HUES48 (cell line): Measurements from ENCODE around the gene ME3.

Source experiments
- H3K27ac ChIP-seq: one replicate; pipeline ENCODE4 v1.7.0; 2013; ENCODE audit warnings: low read depth, low read length, inconsistent platforms
- H3K27me3 ChIP-seq: 2 replicates; pipeline ENCODE4 v1.6.1; 2013; ENCODE audit warnings: mild to moderate bottlenecking, low read length; ENCODE audit not compliant: control insufficient read depth, insufficient read depth
- H3K36me3 ChIP-seq: 2 replicates; pipeline ENCODE4 v1.6.1; 2013; ENCODE audit warnings: low read length; ENCODE audit not compliant: control insufficient read depth, insufficient read depth
- H3K4me1 ChIP-seq: 2 replicates; pipeline ENCODE4 v1.6.1; 2013; ENCODE audit warnings: mild to moderate bottlenecking, low read length; ENCODE audit not compliant: control insufficient read depth, insufficient read depth
- H3K4me3 ChIP-seq: 2 replicates; pipeline ENCODE4 v1.5.1; 2013; ENCODE audit warnings: mild to moderate bottlenecking, low read depth, low read length
- H3K9ac ChIP-seq: 2 replicates; pipeline ENCODE4 v1.6.1; 2013; ENCODE audit warnings: mild to moderate bottlenecking, low read depth, low read length, moderate library complexity
- H3K9me3 ChIP-seq: 2 replicates; pipeline ENCODE4 v1.6.1; 2013; ENCODE audit warnings: low read length; ENCODE audit not compliant: control insufficient read depth, insufficient read depth

Gene ME3

GRCh38 chr11:86469491-86470388 is 202.7 kb downstream of the ME3 start:
- Histone ChIP-seq H3K4me1 (no peaks in the 10 kb centered on the region), H3K9ac (no peak overlapping the region), H3K27ac (no peak overlapping the region), H3K27me3 (no peaks in the 10 kb centered on the region), H3K9me3 (no peaks in the 10 kb centered on the region), H3K4me3 (no peak overlapping the region), H3K36me3 (no peaks in the 10 kb centered on the region)

GRCh38 chr11:86468169-86468568 is 204.2 kb downstream of the ME3 start:
- no peaks in the 10 kb centered on the region for H3K9me3 ChIP-seq
- no peaks in the 10 kb centered on the region for H3K27me3 ChIP-seq
- H3K27ac ChIP-seq = no peak overlapping the region
- H3K4me3 ChIP-seq = no peak overlapping the region
- H3K9ac ChIP-seq = no peak overlapping the region
- H3K4me1 ChIP-seq = no peaks in the 10 kb centered on the region
- H3K36me3 ChIP-seq = no peaks in the 10 kb centered on the region

GRCh38 chr11:86464509-86465221 is 207.8 kb downstream of the ME3 start:
- Histone ChIP-seq H3K9ac (no peak overlapping the region), H3K27ac (no peak overlapping the region), H3K9me3 (no peaks in the 10 kb centered on the region), H3K4me3 (no peak overlapping the region), H3K36me3 (no peaks in the 10 kb centered on the region), H3K27me3 (no peaks in the 10 kb centered on the region), H3K4me1 (no peaks in the 10 kb centered on the region)

- no peak overlapping the region for H3K4me3 ChIP-seq
- H3K4me1 ChIP-seq = no peaks in the 10 kb centered on the region
- no peak overlapping the region for H3K9ac ChIP-seq
- H3K27me3 ChIP-seq = no peaks in the 10 kb centered on the region
- H3K27ac ChIP-seq = no peak overlapping the region
- no peaks in the 10 kb centered on the region for H3K36me3 ChIP-seq
- no peaks in the 10 kb centered on the region for H3K9me3 ChIP-seq
These were observed 208.5 kb downstream of the ME3 start for GRCh38 chr11:86463955-86464354.

DNA sequence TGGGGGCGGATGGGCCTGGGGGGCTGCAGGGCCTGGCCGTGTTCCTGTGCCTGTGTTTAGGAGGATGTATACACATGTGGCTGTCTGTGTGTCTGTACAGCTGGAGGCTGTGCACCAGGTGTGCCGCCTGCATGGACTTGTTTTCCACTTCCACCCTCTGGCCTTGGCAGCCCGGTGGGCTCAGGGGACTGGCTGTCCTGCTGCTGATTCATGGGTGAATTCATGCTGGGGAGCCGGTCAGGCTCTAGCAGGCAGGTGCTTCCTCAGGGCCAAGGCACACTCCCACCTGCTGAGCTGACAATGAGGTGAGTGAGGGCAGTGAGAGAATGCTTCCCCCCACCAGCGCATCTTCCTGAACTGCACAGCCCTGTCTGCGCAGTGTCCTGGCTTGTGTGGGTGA is 209.3 kb downstream of the ME3 start:
- Histone ChIP-seq H3K9ac (no peak overlapping the region), H3K4me1 (no peaks in the 10 kb centered on the region), H3K27ac (no peak overlapping the region), H3K9me3 (no peaks in the 10 kb centered on the region), H3K4me3 (no peak overlapping the region), H3K27me3 (no peaks in the 10 kb centered on the region), H3K36me3 (no peaks in the 10 kb centered on the region)

- no peaks in the 10 kb centered on the region for H3K27me3 ChIP-seq
- H3K9ac ChIP-seq = no peak overlapping the region
- H3K4me3 ChIP-seq = no peak overlapping the region
- H3K4me1 ChIP-seq = no peaks in the 10 kb centered on the region
- H3K9me3 ChIP-seq = no peaks in the 10 kb centered on the region
- H3K27ac ChIP-seq = no peak overlapping the region
- H3K36me3 ChIP-seq = no peaks in the 10 kb centered on the region
These were observed 210.5 kb downstream of the ME3 start for GRCh38 chr11:86461892-86462291.

- Histone ChIP-seq H3K27ac (no peak overlapping the region), H3K9me3 (no peaks in the 10 kb centered on the region), H3K4me3 (no peak overlapping the region), H3K36me3 (no peaks in the 10 kb centered on the region), H3K9ac (no peak overlapping the region), H3K27me3 (no peaks in the 10 kb centered on the region), H3K4me1 (no peaks in the 10 kb centered on the region)
These were observed 211.7 kb downstream of the ME3 start for GRCh38 chr11:86460461-86461385.

DNA sequence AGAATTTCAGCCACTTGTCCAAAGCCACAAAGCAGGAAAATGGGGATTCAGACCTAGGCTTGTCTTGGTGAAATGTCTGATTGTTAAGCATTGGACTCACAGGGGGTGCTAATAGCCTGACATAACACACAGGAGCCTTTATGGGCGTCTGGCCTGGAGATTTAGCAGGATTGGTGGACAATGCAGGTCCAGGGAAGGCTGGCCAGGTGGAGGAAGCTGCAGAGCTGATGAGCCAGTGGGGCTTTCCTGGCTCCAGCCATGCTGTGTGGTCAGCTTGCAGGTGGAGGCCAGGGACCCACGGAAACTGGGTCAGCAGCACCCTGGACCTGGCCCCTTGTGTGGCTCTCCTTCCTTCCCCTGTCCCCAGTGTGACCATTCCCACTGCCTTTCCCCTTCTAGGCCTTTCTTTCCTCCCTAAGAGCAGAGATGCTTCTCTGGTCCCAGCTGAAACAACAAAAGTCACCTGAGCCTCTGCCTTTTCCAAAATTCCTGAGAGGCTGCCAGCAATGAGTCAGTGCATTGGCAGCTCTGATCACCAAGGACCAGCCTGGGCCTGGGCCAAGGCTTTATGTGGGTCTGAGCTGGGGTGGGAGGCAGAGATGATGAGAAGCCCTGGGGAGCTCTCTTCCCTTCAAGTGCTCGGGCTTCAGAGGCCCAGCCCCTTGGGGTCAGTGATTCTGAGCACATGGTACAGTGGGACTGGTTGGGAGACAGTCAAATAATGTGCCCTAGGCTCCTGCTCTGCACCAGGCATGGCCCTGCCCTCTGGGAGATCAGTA is 212.5 kb downstream of the ME3 start:
- Histone ChIP-seq H3K9ac (no peak overlapping the region), H3K27ac (no peak overlapping the region), H3K27me3 (no peaks in the 10 kb centered on the region), H3K36me3 (no peaks in the 10 kb centered on the region), H3K4me1 (no peaks in the 10 kb centered on the region), H3K9me3 (no peaks in the 10 kb centered on the region), H3K4me3 (no peak overlapping the region)

DNA sequence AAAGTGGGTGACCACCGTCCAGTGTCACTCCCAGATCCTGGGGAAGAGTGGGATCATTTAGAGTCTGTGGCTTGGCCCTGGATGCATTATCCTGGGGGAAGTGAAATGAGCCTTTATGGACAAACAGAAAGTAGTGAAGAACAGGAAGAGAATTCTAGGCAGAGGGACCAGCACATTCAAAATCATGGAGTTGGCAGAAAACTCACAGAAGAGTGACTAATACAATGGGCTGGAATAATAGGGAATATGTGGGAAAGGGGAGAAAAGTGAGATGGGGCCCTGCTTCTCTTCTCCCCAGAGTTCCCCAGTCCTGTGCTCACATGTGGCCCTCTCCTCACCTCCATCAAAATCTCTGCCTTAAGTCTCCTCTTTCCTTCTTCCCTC is 213.4 kb downstream of the ME3 start:
- H3K36me3 ChIP-seq = no peaks in the 10 kb centered on the region
- no peak overlapping the region for H3K27ac ChIP-seq

GRCh38 chr11:86458294-86459001 is 214.0 kb downstream of the ME3 start:
- H3K4me1 ChIP-seq = no peaks in the 10 kb centered on the region

More for the DNA sequence above, 213.4 kb downstream of the ME3 start:
- H3K27me3 ChIP-seq = no peaks in the 10 kb centered on the region
- H3K9ac ChIP-seq = no peak overlapping the region
- H3K9me3 ChIP-seq = no peaks in the 10 kb centered on the region
- no peaks in the 10 kb centered on the region for H3K4me1 ChIP-seq
- H3K4me3 ChIP-seq = no peak overlapping the region

More at GRCh38 chr11:86458294-86459001, 214.0 kb downstream of the ME3 start:
- H3K36me3 ChIP-seq = no peaks in the 10 kb centered on the region
- H3K27me3 ChIP-seq = no peaks in the 10 kb centered on the region
- no peak overlapping the region for H3K4me3 ChIP-seq
- no peak overlapping the region for H3K27ac ChIP-seq
- no peak overlapping the region for H3K9ac ChIP-seq
- H3K9me3 ChIP-seq = no peaks in the 10 kb centered on the region
